Measurements from ENCODE around the gene SCRN1. TPM values are rescaled to one million over a fixed set of nuclear protein-coding genes. Genes with fewer than 3 reads are reported as not detected.
"Not testable (repeated sequence)": the region's sequence is repeated elsewhere in the genome, so short reads cannot be mapped to it uniquely, and the experiment has no call there.

The SCRN1 gene
- total RNA-seq, 1 donor from 2014 or later, result 0.84 TPM

- peaks cover 6% of the 10 kb centered on the region for H3K27me3 Mint-ChIP-seq
- H3K27ac Mint-ChIP-seq, result no peak overlapping the region
- H3K4me1 Mint-ChIP-seq, result no peaks in the 10 kb centered on the region
- no peak overlapping the region for H3K4me3 Mint-ChIP-seq
- DNase-seq, result no peak
- no peaks in the 10 kb centered on the region for H3K36me3 Mint-ChIP-seq (ENCODE audit: low read depth)
- H3K9me3 Mint-ChIP-seq, result no peaks in the 10 kb centered on the region
- intact Hi-C loops (cut with micrococcal nuclease), result no loop called here
Measured at GRCh38 chr7:29893351-29893965, 96.1 kb downstream of the SCRN1 start.

DNA sequence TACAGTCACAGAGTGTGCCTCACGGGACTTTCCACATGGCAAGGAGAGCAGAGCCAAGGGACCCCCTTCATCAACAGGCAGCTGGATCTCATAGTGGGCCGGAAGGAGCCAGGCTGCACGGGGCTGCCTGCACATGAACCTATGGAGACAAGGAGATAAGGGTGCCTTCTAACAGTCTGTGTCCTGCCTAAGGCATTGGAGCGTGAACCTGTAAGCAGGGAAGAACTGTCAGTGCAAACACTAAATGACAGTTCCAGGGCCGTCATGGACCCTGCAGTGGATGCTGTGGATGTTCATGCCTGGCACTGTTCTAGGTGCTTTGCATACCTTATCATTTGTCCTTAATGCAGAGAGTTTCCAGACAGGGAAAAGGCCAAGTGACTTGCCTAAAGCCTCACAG lies 97.4 kb downstream of the SCRN1 start:
- Mint-ChIP-seq H3K27ac (no peak overlapping the region), H3K27me3 (peaks cover 3% of the 10 kb centered on the region), H3K36me3 (ENCODE audit: low read depth) (no peaks in the 10 kb centered on the region), H3K4me3 (no peak overlapping the region), H3K4me1 (no peaks in the 10 kb centered on the region), H3K9me3 (no peaks in the 10 kb centered on the region)
- DNase-seq, result no peak
- intact Hi-C loops (cut with micrococcal nuclease), result no loop called here

- Mint-ChIP-seq H3K36me3 (ENCODE audit: low read depth) (no peaks in the 10 kb centered on the region), H3K4me1 (no peaks in the 10 kb centered on the region), H3K9me3 (no peaks in the 10 kb centered on the region), H3K27me3 (peaks cover under 1% of the 10 kb centered on the region), H3K4me3 (no peak overlapping the region), H3K27ac (no peak overlapping the region)
- intact Hi-C loops (cut with micrococcal nuclease), result no loop called here
- no peak for DNase-seq
Measured at GRCh38 chr7:29891766-29892165, 97.8 kb downstream of the SCRN1 start.

DNA sequence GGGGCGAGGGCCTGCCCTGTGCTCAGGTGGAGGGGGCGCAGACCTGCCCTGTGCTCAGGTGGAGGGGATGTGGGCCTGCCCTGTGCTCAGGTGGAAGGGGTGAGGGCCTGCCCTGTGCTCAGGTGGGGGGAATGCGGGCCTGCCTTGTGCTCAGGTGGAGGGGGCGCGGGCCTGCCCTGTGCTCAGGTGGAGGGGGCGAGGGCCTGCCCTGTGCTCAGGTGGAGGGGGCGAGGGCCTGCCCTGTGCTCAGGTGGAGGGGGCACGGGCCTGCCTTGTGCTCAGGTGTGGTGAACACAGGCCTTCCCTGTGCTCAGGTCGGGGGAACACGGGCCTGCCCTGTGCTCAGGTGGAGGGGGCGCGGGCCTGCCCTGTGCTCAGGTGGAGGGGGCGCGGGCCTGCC lies 98.8 kb downstream of the SCRN1 start:
- DNase-seq; H3K36me3 Mint-ChIP-seq (ENCODE audit: low read depth); H3K4me3 Mint-ChIP-seq; H3K4me1 Mint-ChIP-seq; H3K27me3 Mint-ChIP-seq; H3K9me3 Mint-ChIP-seq; H3K27ac Mint-ChIP-seq; intact Hi-C loops (cut with micrococcal nuclease): not testable (repeated sequence)

GRCh38 chr7:29890251-29890650 lies 99.3 kb downstream of the SCRN1 start:
- no peak overlapping the region for H3K4me3 Mint-ChIP-seq
- DNase-seq, result no peak
- intact Hi-C loops (cut with micrococcal nuclease), result no loop called here
- H3K9me3 Mint-ChIP-seq, result no peaks in the 10 kb centered on the region
- H3K4me1 Mint-ChIP-seq, result no peaks in the 10 kb centered on the region
- no peaks in the 10 kb centered on the region for H3K36me3 Mint-ChIP-seq (ENCODE audit: low read depth)
- H3K27me3 Mint-ChIP-seq, result peaks cover under 1% of the 10 kb centered on the region
- H3K27ac Mint-ChIP-seq, result no peak overlapping the region

- intact Hi-C loops (cut with micrococcal nuclease), result no loop called here
- no peak for DNase-seq
- Mint-ChIP-seq H3K27me3 (peaks cover 9% of the 10 kb centered on the region), H3K4me3 (no peak overlapping the region), H3K27ac (no peak overlapping the region), H3K4me1 (no peaks in the 10 kb centered on the region), H3K9me3 (no peaks in the 10 kb centered on the region), H3K36me3 (ENCODE audit: low read depth) (no peaks in the 10 kb centered on the region)
Measured at GRCh38 chr7:29889288-29889687, 100.3 kb downstream of the SCRN1 start.

- Mint-ChIP-seq H3K4me1 (no peaks in the 10 kb centered on the region), H3K9me3 (no peaks in the 10 kb centered on the region), H3K4me3 (no peak overlapping the region), H3K27ac (no peak overlapping the region), H3K27me3 (peaks cover 13% of the 10 kb centered on the region), H3K36me3 (ENCODE audit: low read depth) (no peaks in the 10 kb centered on the region)
- DNase-seq, result no peak
- intact Hi-C loops (cut with micrococcal nuclease), result no loop called here
Measured at GRCh38 chr7:29888006-29888405, 101.6 kb downstream of the SCRN1 start.

- Mint-ChIP-seq H3K4me3 (no peak overlapping the region), H3K9me3 (no peaks in the 10 kb centered on the region), H3K27me3 (peaks cover 13% of the 10 kb centered on the region), H3K36me3 (ENCODE audit: low read depth) (no peaks in the 10 kb centered on the region), H3K27ac (no peak overlapping the region), H3K4me1 (no peaks in the 10 kb centered on the region)
- DNase-seq, result no peak
- intact Hi-C loops (cut with micrococcal nuclease), result no loop called here
Measured at GRCh38 chr7:29886827-29887226, 102.8 kb downstream of the SCRN1 start.

- peaks cover 15% of the 10 kb centered on the region for H3K27me3 Mint-ChIP-seq
- intact Hi-C loops (cut with micrococcal nuclease), result no loop called here
- H3K9me3 Mint-ChIP-seq, result no peaks in the 10 kb centered on the region
- no peaks in the 10 kb centered on the region for H3K4me1 Mint-ChIP-seq
- no peak overlapping the region for H3K4me3 Mint-ChIP-seq
- no peak for DNase-seq
- no peaks in the 10 kb centered on the region for H3K36me3 Mint-ChIP-seq (ENCODE audit: low read depth)
- H3K27ac Mint-ChIP-seq, result no peak overlapping the region
Measured at GRCh38 chr7:29885626-29886025, 104.0 kb downstream of the SCRN1 start.

- Mint-ChIP-seq H3K27ac (no peak overlapping the region), H3K27me3 (peaks cover 15% of the 10 kb centered on the region), H3K9me3 (no peaks in the 10 kb centered on the region), H3K4me1 (no peaks in the 10 kb centered on the region), H3K4me3 (no peak overlapping the region), H3K36me3 (ENCODE audit: low read depth) (no peaks in the 10 kb centered on the region)
- intact Hi-C loops (cut with micrococcal nuclease), result loop anchor here (5.0 kb wide), 1 partner anchor 178 kb away; no protein-coding TSS in a partner anchor
- no peak for DNase-seq
Measured at GRCh38 chr7:29884399-29885272, 105.0 kb downstream of the SCRN1 start.

DNA sequence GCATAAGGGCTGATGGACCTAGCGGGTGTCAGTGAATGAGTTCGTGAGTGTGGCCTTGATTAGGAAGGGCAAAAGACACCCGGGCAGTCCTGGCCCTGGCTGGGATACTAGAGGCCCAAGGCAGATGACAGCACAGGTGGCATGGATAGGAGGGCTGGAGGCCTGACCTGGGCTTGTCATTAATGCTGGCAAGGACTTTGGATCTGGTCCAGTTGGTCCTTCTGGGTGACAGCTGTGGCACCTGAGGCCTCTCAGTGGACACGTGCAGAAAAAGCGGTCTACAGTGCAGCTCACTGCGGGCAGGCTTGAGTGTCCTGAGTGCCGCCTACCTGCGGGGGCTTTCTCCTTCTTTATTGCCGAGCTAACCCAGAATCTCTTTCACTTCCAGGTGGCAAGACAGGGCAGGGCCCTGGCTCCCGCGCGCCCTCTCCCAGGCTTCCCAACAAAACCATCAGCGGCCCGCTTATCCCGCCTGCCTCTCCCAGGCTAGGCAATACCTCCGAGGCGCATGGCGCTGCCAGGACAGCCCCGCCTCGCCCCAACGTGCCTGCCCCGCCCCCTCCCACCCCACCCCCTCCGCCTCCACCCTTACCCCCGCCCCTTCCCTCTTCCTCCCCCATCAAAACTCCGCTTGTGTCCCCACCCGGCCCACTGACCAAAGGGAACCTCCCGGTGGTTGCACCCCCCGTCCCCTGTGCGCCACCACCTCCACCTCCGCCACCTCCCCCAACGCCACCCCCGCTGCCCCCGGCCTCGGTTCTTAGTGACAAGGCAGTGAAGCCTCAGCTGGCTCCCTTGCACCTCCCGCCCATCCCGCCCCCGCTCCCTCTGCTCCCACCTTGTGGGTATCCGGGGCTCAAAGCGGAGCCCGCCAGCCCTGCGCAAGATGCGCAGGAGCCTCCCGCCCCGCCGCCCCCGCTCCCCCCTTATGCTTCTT lies 105.9 kb downstream of the SCRN1 start:
- no peak overlapping the region for H3K27ac Mint-ChIP-seq
- intact Hi-C loops (cut with micrococcal nuclease), result loop anchor here (5.0 kb wide), 1 partner anchor 179 kb away; no protein-coding TSS in a partner anchor
- H3K36me3 Mint-ChIP-seq (ENCODE audit: low read depth), result no peaks in the 10 kb centered on the region
- H3K4me1 Mint-ChIP-seq, result no peaks in the 10 kb centered on the region
- DNase-seq, result no peak
- H3K27me3 Mint-ChIP-seq, result peaks cover 16% of the 10 kb centered on the region
- H3K9me3 Mint-ChIP-seq, result no peaks in the 10 kb centered on the region
- no peak overlapping the region for H3K4me3 Mint-ChIP-seq

- H3K4me1 Mint-ChIP-seq, result no peaks in the 10 kb centered on the region
- no peak overlapping the region for H3K4me3 Mint-ChIP-seq
- no peak for DNase-seq
- H3K27ac Mint-ChIP-seq, result no peak overlapping the region
- peaks cover 21% of the 10 kb centered on the region for H3K27me3 Mint-ChIP-seq
- H3K9me3 Mint-ChIP-seq, result no peaks in the 10 kb centered on the region
- no peaks in the 10 kb centered on the region for H3K36me3 Mint-ChIP-seq (ENCODE audit: low read depth)
- intact Hi-C loops (cut with micrococcal nuclease), result loop anchor here (5.0 kb wide), 1 partner anchor 180 kb away; no protein-coding TSS in a partner anchor
Measured at GRCh38 chr7:29882481-29882880, 107.1 kb downstream of the SCRN1 start.

DNA sequence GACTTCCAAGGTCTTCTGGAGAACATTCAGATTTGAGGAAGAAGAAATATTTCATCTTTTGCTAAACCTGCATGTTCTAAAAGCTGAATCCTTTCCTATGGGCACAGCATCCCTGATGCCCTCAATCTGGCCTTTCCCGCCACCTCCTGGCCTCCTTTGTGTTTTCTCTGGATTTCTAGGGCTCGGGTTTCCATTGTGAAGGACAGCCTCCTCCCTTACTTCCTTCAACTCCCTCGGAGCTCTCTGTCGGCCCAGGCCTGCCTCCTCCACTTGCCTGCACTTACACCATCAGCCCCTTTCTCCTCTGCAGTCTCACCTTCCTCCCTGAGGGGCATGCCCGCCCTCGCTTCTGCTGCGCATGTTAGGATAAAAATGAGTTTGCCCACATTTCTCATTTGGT lies 107.9 kb downstream of the SCRN1 start:
- H3K9me3 Mint-ChIP-seq, result no peaks in the 10 kb centered on the region
- intact Hi-C loops (cut with micrococcal nuclease), result loop anchor here (5.0 kb wide), 1 partner anchor 181 kb away; no protein-coding TSS in a partner anchor

More for the DNA sequence above, 107.9 kb downstream of the SCRN1 start:
- no peak for DNase-seq
- peaks cover 23% of the 10 kb centered on the region for H3K27me3 Mint-ChIP-seq
- no peak overlapping the region for H3K4me3 Mint-ChIP-seq
- H3K36me3 Mint-ChIP-seq (ENCODE audit: low read depth), result no peaks in the 10 kb centered on the region
- no peaks in the 10 kb centered on the region for H3K4me1 Mint-ChIP-seq
- no peak overlapping the region for H3K27ac Mint-ChIP-seq
